Thyroid gland (tissue), 4 donors: ENCODE measurements around the gene RFTN1.

ENCODE experiments used
- POLR2A ChIP-seq, 2 donors: fragments of 450-650 bp; IDR thresholded peaks; one replicate each; pipeline ENCODE4 v1.6.1; 2017; ENCODE audit warnings: antibody characterized with exemption in 2 of 2, mild to moderate bottlenecking in 2 of 2, moderate library complexity in 1 of 2
- TF ChIP-seq, protein P1 (sequence below), 6 experiments: fragments of 200-600 bp in 3 of 6; fragments of 450-650 bp in 3 of 6; sonication (generic) in 3 of 6; IDR thresholded peaks; one replicate each; pipeline ENCODE4 v1.5.1; 2016 to 2019; ENCODE audit warnings: antibody characterized with exemption in 6 of 6, mild to moderate bottlenecking in 2 of 6, inconsistent platforms in 1 of 6, moderate library complexity in 1 of 6

DNA sequence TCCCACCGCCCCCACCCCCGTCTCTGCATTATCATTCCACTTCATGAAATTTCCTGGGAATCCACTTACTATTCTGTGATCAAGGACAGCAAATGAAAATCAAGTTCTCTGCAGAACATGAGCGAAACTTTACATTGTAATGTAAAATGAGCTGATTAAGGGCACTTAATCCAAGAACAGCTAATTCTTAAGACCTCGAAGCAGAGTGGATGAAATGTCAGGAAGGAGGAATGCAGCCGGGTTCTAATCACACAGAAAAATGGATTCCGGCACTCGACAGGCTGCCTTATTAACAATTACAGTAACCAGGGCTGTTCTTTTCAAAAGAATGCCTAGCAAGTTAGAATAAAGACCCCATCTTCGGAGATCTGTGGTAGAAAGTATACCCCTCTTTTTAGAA lies 57.5 kb downstream of the RFTN1 start:
- TF ChIP-seq, protein P1, sequence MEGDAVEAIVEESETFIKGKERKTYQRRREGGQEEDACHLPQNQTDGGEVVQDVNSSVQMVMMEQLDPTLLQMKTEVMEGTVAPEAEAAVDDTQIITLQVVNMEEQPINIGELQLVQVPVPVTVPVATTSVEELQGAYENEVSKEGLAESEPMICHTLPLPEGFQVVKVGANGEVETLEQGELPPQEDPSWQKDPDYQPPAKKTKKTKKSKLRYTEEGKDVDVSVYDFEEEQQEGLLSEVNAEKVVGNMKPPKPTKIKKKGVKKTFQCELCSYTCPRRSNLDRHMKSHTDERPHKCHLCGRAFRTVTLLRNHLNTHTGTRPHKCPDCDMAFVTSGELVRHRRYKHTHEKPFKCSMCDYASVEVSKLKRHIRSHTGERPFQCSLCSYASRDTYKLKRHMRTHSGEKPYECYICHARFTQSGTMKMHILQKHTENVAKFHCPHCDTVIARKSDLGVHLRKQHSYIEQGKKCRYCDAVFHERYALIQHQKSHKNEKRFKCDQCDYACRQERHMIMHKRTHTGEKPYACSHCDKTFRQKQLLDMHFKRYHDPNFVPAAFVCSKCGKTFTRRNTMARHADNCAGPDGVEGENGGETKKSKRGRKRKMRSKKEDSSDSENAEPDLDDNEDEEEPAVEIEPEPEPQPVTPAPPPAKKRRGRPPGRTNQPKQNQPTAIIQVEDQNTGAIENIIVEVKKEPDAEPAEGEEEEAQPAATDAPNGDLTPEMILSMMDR (IDR thresholded peaks at IDR 0.05): no peak
- TF ChIP-seq POLR2A (IDR thresholded peaks at IDR 0.05): no peak
